ENCODE measurements around the gene DNAJC11.

Gene DNAJC11

GRCh38 chr1:6590046-6590445, 111.6 kb downstream of the DNAJC11 start:
- no peak overlapping the region for H3K4me3 ChIP-seq (ENCODE audit: insufficient read depth in 1 of 2, low read depth in 1 of 2, low read length in 2 of 2)
- H2BK15ac ChIP-seq (ENCODE audit: low read depth, poor library complexity, severe bottlenecking), result no peak overlapping the region
- H2BK12ac ChIP-seq (ENCODE audit: low read length in 2 of 2), result no peak overlapping the region
- H2BK5ac ChIP-seq (ENCODE audit: low read depth, low read length, poor library complexity, severe bottlenecking), result no peak overlapping the region
- no peaks in the 10 kb centered on the region for H3K27me3 ChIP-seq (ENCODE audit: control insufficient read depth in 1 of 2, insufficient read depth in 1 of 2, low read length in 2 of 2)
- H2AK5ac ChIP-seq (ENCODE audit: low read length, severe bottlenecking), result no peak overlapping the region
- peaks cover 9% of the 10 kb centered on the region for H3K4me1 ChIP-seq (ENCODE audit: control insufficient read depth, insufficient read depth, low read depth, low read length)
- H3K36me3 ChIP-seq (ENCODE audit: control insufficient read depth in 1 of 2, insufficient read depth in 2 of 2, low read depth in 1 of 2, low read length in 2 of 2), result peaks cover 77 to 91% of the 10 kb centered on the region in 2 experiments
- no peak overlapping the region for H4K91ac ChIP-seq (ENCODE audit: low read length)
- H3K79me1 ChIP-seq (replicated peaks; ENCODE audit: low read length, poor library complexity, severe bottlenecking), result peaks cover 51% of the 10 kb centered on the region
- 89% methylated on average over 7 of the region's 7 CpGs for whole genome bisulfite sequencing
- no peak overlapping the region for H3K4ac ChIP-seq (ENCODE audit: low read depth in 1 of 2, low read length in 2 of 2)
- no peak for DNase-seq
- H2BK120ac ChIP-seq (ENCODE audit: low read depth, low read length), result no peak overlapping the region
- H2AFZ ChIP-seq (ENCODE audit: low read depth, low read length), result no peak overlapping the region
- H3K27ac ChIP-seq (ENCODE audit: low read length, poor library complexity, severe bottlenecking), result no peak overlapping the region
- H3K14ac ChIP-seq (ENCODE audit: low read length in 2 of 2), result no peak overlapping the region
- H3K23ac ChIP-seq (ENCODE audit: low read length in 2 of 2), result no peak overlapping the region
- H3K4me2 ChIP-seq (ENCODE audit: low read length, poor library complexity, severe bottlenecking), result no peak overlapping the region
- no peak overlapping the region for H3K18ac ChIP-seq (ENCODE audit: low read depth in 1 of 2, low read length in 2 of 2)
- no peak overlapping the region for H4K8ac ChIP-seq (ENCODE audit: low read length)
- no peaks in the 10 kb centered on the region for H3K9me3 ChIP-seq (ENCODE audit: control insufficient read depth, low read length)
- peak overlapping the region; percentile 62 for H3K9ac ChIP-seq (ENCODE audit: low read length)

GRCh38 chr1:6588893-6589520, 112.6 kb downstream of the DNAJC11 start:
- H3K27ac ChIP-seq (ENCODE audit: low read length, poor library complexity, severe bottlenecking), result no peak overlapping the region
- H3K23ac ChIP-seq (ENCODE audit: low read length in 2 of 2), result no peak overlapping the region
- H3K4me3 ChIP-seq (ENCODE audit: insufficient read depth in 1 of 2, low read depth in 1 of 2, low read length in 2 of 2), result no peak overlapping the region
- H3K36me3 ChIP-seq (ENCODE audit: control insufficient read depth in 1 of 2, insufficient read depth in 2 of 2, low read depth in 1 of 2, low read length in 2 of 2), result peaks cover 68 to 82% of the 10 kb centered on the region in 2 experiments
- no peak overlapping the region for H2BK12ac ChIP-seq (ENCODE audit: low read length in 2 of 2)
- no peak overlapping the region for H4K8ac ChIP-seq (ENCODE audit: low read length)
- no peak for DNase-seq
- no peak overlapping the region for H3K4ac ChIP-seq (ENCODE audit: low read depth in 1 of 2, low read length in 2 of 2)
- H2BK15ac ChIP-seq (ENCODE audit: low read depth, poor library complexity, severe bottlenecking), result no peak overlapping the region
- H3K4me2 ChIP-seq (ENCODE audit: low read length, poor library complexity, severe bottlenecking), result no peak overlapping the region
- H4K91ac ChIP-seq (ENCODE audit: low read length), result no peak overlapping the region
- H2AK5ac ChIP-seq (ENCODE audit: low read length, severe bottlenecking), result no peak overlapping the region
- H3K9me3 ChIP-seq (ENCODE audit: control insufficient read depth, low read length), result no peaks in the 10 kb centered on the region
- H3K79me1 ChIP-seq (replicated peaks; ENCODE audit: low read length, poor library complexity, severe bottlenecking), result peaks cover 57% of the 10 kb centered on the region
- 85% methylated on average over 24 of the region's 24 CpGs for WGBS
- no peak overlapping the region for H2AFZ ChIP-seq (ENCODE audit: low read depth, low read length)
- H3K14ac ChIP-seq (ENCODE audit: low read length in 2 of 2), result no peak overlapping the region
- H3K9ac ChIP-seq (ENCODE audit: low read length), result peak overlapping the region; percentile 62
- H3K4me1 ChIP-seq (ENCODE audit: control insufficient read depth, insufficient read depth, low read depth, low read length), result peaks cover 9% of the 10 kb centered on the region
- no peak overlapping the region for H2BK5ac ChIP-seq (ENCODE audit: low read depth, low read length, poor library complexity, severe bottlenecking)
- no peak overlapping the region for H2BK120ac ChIP-seq (ENCODE audit: low read depth, low read length)
- H3K27me3 ChIP-seq (ENCODE audit: control insufficient read depth in 1 of 2, insufficient read depth in 1 of 2, low read length in 2 of 2), result no peaks in the 10 kb centered on the region
- no peak overlapping the region for H3K18ac ChIP-seq (ENCODE audit: low read depth in 1 of 2, low read length in 2 of 2)

- H2BK120ac ChIP-seq (ENCODE audit: low read depth, low read length), result no peak overlapping the region
- H3K4ac ChIP-seq (ENCODE audit: low read depth in 1 of 2, low read length in 2 of 2), result no peak overlapping the region
- peaks cover 50% of the 10 kb centered on the region for H3K79me1 ChIP-seq (replicated peaks; ENCODE audit: low read length, poor library complexity, severe bottlenecking)
- H3K4me1 ChIP-seq (ENCODE audit: control insufficient read depth, insufficient read depth, low read depth, low read length), result peaks cover 8% of the 10 kb centered on the region
- 94% methylated on average over 25 of the region's 25 CpGs for WGBS
- H3K36me3 ChIP-seq (ENCODE audit: control insufficient read depth in 1 of 2, insufficient read depth in 2 of 2, low read depth in 1 of 2, low read length in 2 of 2), result peaks cover 61 to 75% of the 10 kb centered on the region in 2 experiments
- H2AFZ ChIP-seq (ENCODE audit: low read depth, low read length), result no peak overlapping the region
- H3K18ac ChIP-seq (ENCODE audit: low read depth in 1 of 2, low read length in 2 of 2), result no peak overlapping the region
- DNase-seq, result no peak
- H3K4me2 ChIP-seq (ENCODE audit: low read length, poor library complexity, severe bottlenecking), result no peak overlapping the region
- H3K27ac ChIP-seq (ENCODE audit: low read length, poor library complexity, severe bottlenecking), result no peak overlapping the region
- no peak overlapping the region for H2BK15ac ChIP-seq (ENCODE audit: low read depth, poor library complexity, severe bottlenecking)
- H3K9ac ChIP-seq (ENCODE audit: low read length), result peak overlapping the region; percentile 62
- no peak overlapping the region for H2AK5ac ChIP-seq (ENCODE audit: low read length, severe bottlenecking)
- no peak overlapping the region for H2BK12ac ChIP-seq (ENCODE audit: low read length in 2 of 2)
- no peak overlapping the region for H3K23ac ChIP-seq (ENCODE audit: low read length in 2 of 2)
- no peak overlapping the region for H3K14ac ChIP-seq (ENCODE audit: low read length in 2 of 2)
- no peak overlapping the region for H3K4me3 ChIP-seq (ENCODE audit: insufficient read depth in 1 of 2, low read depth in 1 of 2, low read length in 2 of 2)
- no peak overlapping the region for H4K91ac ChIP-seq (ENCODE audit: low read length)
- no peaks in the 10 kb centered on the region for H3K9me3 ChIP-seq (ENCODE audit: control insufficient read depth, low read length)
- H2BK5ac ChIP-seq (ENCODE audit: low read depth, low read length, poor library complexity, severe bottlenecking), result no peak overlapping the region
- H4K8ac ChIP-seq (ENCODE audit: low read length), result no peak overlapping the region
- no peaks in the 10 kb centered on the region for H3K27me3 ChIP-seq (ENCODE audit: control insufficient read depth in 1 of 2, insufficient read depth in 1 of 2, low read length in 2 of 2)
Measured at GRCh38 chr1:6588128-6588892, 113.3 kb downstream of the DNAJC11 start.

GRCh38 chr1:6587261-6588005, 114.2 kb downstream of the DNAJC11 start:
- no peak overlapping the region for H2BK12ac ChIP-seq (ENCODE audit: low read length in 2 of 2)
- no peak overlapping the region for H3K14ac ChIP-seq (ENCODE audit: low read length in 2 of 2)
- H3K27me3 ChIP-seq (ENCODE audit: control insufficient read depth in 1 of 2, insufficient read depth in 1 of 2, low read length in 2 of 2), result no peaks in the 10 kb centered on the region
- peak overlapping the region; percentile 15 for H3K9ac ChIP-seq (ENCODE audit: low read length)
- H3K79me1 ChIP-seq (replicated peaks; ENCODE audit: low read length, poor library complexity, severe bottlenecking), result peaks cover 45% of the 10 kb centered on the region
- no peak overlapping the region for H2BK15ac ChIP-seq (ENCODE audit: low read depth, poor library complexity, severe bottlenecking)
- no peak overlapping the region for H2BK5ac ChIP-seq (ENCODE audit: low read depth, low read length, poor library complexity, severe bottlenecking)
- peak overlapping the region; percentile 9 for H4K91ac ChIP-seq (ENCODE audit: low read length)
- H3K36me3 ChIP-seq (ENCODE audit: control insufficient read depth in 1 of 2, insufficient read depth in 2 of 2, low read depth in 1 of 2, low read length in 2 of 2), result peaks cover 52 to 66% of the 10 kb centered on the region in 2 experiments
- H4K8ac ChIP-seq (ENCODE audit: low read length), result no peak overlapping the region
- H3K4ac ChIP-seq (ENCODE audit: low read depth in 1 of 2, low read length in 2 of 2), result no peak overlapping the region
- peaks cover 9% of the 10 kb centered on the region for H3K4me1 ChIP-seq (ENCODE audit: control insufficient read depth, insufficient read depth, low read depth, low read length)
- no peak overlapping the region for H3K4me2 ChIP-seq (ENCODE audit: low read length, poor library complexity, severe bottlenecking)
- no peak for DNase-seq
- H2AK5ac ChIP-seq (ENCODE audit: low read length, severe bottlenecking), result no peak overlapping the region
- WGBS, result 94% methylated on average over 13 of the region's 13 CpGs
- H3K27ac ChIP-seq (ENCODE audit: low read length, poor library complexity, severe bottlenecking), result no peak overlapping the region
- peak overlapping the region in 1 of 2 experiments; percentile 77 for H3K23ac ChIP-seq (ENCODE audit: low read length in 2 of 2)
- H3K18ac ChIP-seq (ENCODE audit: low read depth in 1 of 2, low read length in 2 of 2), result no peak overlapping the region
- H2AFZ ChIP-seq (ENCODE audit: low read depth, low read length), result no peak overlapping the region
- no peak overlapping the region for H2BK120ac ChIP-seq (ENCODE audit: low read depth, low read length)
- no peaks in the 10 kb centered on the region for H3K9me3 ChIP-seq (ENCODE audit: control insufficient read depth, low read length)
- H3K4me3 ChIP-seq (ENCODE audit: insufficient read depth in 1 of 2, low read depth in 1 of 2, low read length in 2 of 2), result no peak overlapping the region
